Left renal cortex interstitium (tissue), 4 donors: ENCODE data around the gene ARMC9. TPM values are rescaled to one million over a fixed set of nuclear protein-coding genes. Genes with fewer than 3 reads are reported as not detected.
"Not testable (repeated sequence)": the region's sequence is repeated elsewhere in the genome, so short reads cannot be mapped to it uniquely, and the experiment has no call there.

ENCODE experiments used
- DNase-seq, 4 donors: peaks; one replicate each; pipeline ENCODE4 v3.0.0-alpha.2; 2013; ENCODE audit warnings: low read depth in 4 of 4, low spot score in 2 of 4, missing footprints in 1 of 4
- polyA plus RNA-seq, 4 donors: library from polyadenylated mRNA; unstranded; fragments of 120-200 nt; gene quantifications; one replicate each; pipeline ENCODE4 v1.2.1, GENCODE V29; 2013; ENCODE audit not compliant: insufficient read length in 4 of 4

Gene ARMC9, protein sequence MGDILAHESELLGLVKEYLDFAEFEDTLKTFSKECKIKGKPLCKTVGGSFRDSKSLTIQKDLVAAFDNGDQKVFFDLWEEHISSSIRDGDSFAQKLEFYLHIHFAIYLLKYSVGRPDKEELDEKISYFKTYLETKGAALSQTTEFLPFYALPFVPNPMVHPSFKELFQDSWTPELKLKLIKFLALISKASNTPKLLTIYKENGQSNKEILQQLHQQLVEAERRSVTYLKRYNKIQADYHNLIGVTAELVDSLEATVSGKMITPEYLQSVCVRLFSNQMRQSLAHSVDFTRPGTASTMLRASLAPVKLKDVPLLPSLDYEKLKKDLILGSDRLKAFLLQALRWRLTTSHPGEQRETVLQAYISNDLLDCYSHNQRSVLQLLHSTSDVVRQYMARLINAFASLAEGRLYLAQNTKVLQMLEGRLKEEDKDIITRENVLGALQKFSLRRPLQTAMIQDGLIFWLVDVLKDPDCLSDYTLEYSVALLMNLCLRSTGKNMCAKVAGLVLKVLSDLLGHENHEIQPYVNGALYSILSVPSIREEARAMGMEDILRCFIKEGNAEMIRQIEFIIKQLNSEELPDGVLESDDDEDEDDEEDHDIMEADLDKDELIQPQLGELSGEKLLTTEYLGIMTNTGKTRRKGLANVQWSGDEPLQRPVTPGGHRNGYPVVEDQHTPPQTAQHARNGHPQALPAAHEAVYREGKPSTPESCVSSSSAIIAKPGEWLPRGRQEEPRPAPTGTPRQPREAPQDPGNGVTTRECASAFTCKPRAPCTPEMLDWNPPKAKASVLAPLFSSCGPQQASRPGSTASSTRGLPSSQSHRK
- polyA plus RNA-seq: 10 to 100 TPM; 23.9 to 36.5 (median 28.8) TPM

DNA sequence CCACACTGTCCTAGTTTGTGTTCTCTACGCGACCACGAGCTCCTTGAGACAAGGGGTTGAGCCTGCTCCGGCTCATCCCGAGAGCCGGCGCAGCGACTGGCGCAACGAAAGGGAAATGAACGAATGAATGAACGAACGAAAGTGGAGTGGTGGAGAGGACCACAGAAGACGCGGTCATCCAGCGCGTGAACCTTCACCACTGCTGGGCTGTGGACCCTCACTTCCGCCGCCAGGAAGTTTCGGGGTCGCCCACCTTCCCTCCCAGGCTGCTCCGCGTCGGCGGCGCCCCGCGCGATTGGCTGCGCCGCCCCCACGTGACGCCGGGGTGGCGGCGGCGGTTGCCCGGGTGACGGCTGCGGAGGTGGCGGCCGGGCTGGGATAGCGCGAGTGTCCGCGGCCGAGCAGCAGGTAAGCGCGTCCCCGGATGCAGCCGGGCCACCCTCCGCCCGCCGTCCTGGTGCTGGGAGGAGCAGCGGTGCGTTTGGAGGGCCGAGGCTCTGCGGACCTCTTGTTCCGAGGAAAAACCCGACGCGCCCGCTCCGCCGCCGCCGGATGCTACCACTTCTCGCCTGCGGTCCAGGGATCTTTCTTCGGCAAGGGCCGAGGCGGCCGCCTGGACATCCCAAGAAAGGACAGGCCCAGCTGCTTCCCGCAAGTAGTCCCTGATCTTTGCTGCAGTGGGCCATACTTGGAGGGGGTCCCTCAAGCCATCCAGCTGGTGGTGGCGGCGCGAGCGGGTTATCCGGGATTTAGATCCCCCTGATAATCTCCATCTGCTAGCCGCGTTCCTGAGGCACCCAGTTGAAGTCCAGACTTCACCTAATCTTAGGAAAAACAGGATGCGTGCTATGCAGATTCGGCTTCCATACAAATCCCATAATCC, at the start of gene ARMC9:
Gene ARMC9, plus strand, starts transcription at position 341 of the 883 bp plus-strand sequence. CDS start 7,608 bp downstream, outside the sequence.
- DNase-seq: peak in 2 of 4 donors; percentile 78 to 83

DNA sequence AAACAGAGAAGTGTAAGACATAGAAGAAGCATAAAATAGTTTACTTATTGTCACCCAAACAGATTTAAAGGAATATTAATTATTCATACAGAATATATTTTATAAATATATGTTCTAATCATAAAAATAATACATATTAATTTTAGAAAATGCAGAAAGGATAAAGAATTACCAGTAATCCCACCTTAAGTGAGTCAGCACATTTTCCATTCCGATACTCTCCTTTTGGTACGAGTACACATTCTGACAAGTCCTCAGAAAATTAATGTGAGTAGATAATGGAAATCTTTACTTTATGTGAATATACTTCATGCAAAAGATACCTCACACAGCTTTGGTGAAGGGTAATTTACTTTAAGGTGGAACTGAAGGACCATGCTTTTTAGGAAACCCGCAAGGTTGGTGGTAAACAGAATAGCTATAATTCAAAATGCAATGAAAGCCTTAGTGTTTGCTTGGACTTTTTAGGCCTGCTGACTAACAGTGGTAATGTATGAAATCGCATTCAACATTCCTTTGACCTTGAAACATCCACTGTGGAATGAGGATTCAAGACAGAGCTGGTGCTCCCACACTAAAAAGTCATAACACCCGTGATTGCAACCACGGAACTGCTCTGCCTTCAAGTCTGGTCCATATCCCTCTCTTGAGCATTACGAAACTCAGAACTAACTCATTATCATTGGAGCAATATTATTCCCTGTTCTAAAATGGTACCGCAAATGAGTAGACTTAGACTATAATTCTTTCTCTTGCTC, 45.5 kb upstream of the ARMC9 start:
- no peak for DNase-seq

DNA sequence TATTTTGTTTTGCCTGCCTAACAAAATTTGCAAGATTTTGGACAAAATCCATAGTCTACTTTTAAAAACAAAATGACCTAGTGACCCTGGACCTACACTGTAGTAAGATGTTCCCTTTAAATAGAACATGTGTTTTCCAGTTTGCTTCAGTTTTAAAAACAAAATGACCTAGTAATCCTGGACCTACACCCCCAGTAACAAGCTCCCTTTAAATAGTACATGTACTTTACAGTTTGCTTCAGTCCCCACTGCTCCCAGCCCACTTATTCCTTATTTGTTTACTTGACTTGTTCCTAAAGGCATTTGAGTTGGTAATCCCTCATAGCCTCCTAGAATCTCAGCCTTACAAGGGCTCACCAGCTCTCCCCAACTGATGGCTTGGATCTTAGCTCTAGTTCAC, 39.1 kb upstream of the ARMC9 start:
- DNase-seq: no peak

DNA sequence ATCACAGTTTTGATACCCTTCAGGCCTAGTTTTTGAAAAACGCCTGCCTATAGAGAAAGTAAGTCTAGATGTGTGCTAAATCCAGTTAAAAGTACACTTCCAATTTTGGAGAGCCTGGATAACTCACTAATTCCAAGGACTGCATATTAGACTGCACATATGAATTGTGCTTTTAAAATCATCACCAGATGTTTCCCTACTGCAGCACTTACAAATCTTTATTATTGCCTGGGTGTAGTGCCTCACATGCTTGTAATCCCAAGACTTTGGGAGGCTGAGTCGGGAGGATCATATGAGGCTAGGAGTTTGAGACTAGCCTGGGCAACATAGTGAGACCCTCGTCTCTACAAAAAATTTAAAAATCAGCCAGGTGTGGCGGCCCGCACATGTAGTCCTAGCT, 37.7 kb upstream of the ARMC9 start:
- DNase-seq: no peak

DNA sequence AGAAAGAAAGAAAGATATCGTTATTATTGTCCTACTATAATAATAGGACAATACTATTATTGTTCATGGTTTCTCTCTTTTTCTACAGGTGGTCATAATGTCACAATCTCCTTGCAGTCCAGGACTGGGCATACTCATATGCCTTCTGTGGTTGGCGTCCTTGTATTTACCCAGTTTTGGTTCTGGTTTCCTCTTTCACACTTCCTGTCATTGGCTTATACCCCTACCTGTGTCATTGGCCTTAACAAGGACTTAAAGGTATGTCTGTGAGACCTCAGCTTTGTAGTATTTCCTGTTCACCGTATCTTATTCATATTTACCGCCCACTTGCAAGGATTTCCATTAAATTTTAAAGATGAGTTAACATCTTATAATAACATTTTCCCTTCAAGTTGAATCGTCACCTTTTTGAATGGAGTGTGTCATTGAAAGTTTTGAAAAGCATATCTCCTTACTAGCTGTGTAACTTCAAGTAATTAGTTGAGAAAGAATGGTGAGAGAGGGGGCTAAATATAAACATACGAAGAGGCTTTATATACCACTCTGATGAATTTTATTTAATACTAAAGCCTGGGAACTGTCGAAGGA, 37.1 kb upstream of the ARMC9 start:
- no peak for DNase-seq

DNA sequence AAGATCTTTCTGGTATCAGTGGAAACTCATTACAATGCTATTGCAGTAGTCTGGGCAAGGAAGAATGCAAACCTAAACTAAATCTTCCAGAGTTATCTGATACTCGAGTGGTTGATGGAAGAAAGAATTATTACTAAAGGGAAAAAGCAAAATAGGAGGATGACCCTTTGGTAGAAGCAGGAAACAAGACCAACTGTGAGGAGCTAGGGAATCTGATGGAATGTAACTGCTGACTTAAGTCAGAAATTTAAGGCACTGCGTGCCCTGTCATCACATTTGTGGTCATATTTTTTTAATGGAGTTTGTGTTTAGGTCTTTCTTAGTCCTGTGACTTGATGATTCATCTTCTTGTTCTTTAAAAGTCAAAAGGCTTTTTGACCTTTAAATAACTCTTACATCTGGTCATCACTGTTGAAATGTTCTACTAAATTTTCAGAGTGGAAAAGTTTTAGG, 36.5 kb upstream of the ARMC9 start:
- peak in 1 of 4 donors; percentile 49 for DNase-seq

DNA sequence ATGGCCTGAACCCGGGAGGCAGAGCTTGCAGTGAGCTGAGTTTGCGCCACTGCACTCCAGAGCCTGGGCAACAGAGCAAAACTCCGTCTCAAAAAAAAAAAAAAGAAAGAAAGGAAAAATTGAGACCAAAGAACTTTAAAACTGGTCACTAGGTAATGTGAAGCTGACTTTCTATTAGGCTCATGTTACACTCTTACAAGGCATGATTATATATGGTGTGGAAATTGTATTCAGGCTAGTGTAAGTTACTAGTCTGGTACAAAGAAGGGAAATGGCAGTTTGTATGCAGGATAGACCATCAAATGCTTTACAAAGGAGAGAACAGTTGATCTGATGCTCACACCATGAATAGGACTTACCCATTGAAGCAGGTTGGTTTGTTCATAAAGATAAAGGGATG, 35.4 kb upstream of the ARMC9 start:
- no peak for DNase-seq

DNA sequence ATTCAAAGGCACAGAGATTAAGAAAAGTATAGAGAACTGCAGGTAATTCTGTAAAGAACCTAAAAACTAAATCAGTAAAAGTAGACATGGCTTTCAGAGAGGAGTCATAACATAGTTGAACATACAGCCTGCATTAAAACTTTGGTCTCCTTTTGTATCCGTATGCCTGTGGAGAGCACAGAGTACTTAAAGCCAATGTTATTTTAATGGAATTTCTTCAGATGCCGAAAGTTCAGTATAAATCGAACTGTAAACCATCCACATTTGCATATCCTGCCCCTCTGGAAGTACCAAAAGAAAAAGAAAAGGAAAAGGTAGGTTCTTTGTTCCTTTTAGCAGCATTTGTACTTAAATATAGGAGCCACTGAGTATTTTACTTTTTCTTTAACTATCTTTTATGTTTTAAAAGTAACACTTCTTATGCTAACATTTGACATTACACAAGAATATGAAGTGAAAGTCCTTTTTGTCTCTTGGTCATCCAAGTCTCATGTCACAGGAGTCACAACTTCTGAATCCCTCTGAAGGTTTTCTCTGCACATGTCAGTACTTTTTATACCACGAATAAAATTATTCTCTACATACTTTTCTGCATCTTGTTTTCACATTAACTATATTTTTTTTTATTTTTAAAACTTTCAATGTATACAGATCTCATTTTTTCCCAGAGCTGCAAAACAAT, 34.9 kb upstream of the ARMC9 start:
- DNase-seq: no peak

DNA sequence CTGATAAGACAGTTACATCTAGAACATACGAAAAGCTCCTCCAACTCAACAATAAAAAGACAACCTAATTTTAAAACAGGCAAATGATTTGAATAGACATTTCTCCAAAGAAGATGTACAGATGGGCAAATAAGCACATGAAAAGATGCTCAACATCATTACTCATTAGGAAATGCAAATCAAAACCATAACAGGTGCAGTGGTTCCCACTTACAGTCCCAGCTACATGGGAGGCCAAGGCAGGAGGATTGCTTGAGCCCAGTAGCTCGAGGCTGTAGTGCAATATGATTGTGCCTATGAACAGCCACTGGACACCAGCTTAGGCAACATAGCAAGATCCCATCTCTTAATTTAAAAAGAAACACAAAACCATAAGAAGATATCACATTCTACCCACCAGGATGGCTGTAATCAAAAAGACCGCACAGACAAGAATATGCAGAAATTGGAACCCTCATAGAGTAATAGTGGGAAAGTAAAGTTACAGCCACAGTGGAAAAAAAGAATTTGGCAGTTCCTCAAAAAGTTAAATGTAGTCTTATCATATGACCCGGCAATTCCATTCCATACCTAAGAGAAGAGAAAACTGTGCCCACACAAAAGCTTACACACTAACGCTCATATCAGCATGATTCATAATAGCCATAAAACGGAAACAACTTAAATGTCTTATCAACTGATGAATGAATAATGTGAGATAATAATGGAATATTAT, 30.5 kb upstream of the ARMC9 start:
- no peak for DNase-seq

DNA sequence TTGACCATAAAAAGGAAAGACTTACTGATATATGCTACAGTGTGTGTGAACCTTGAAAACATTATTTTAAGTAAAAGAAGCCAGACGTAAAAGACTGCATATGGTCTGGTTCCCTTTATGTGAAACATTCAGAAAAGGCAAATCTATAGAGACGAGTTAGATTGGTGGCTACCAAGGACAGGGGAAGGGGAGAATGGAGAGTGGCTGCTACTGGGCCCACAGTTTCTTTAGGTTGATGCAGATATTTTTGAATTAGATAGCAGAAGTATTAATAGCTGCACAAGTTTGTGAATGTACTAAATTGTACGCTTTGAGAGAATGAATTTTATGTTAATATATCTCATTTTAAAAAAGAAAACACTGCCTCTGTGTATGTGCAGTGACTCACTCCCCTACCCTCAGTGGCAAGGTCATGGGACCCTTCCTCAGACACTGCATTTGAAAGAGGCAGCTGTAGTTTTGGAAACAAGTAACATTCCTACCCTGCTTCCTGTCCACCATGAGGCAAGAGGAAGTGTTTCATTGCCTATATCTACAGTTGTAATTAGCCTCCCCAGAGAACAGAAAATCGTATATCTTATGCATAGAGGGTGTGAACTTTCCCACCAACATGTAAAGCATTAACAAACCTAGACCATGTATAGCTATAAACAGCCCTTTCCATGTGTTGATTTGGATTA, 29.8 kb upstream of the ARMC9 start:
- DNase-seq: no peak

DNA sequence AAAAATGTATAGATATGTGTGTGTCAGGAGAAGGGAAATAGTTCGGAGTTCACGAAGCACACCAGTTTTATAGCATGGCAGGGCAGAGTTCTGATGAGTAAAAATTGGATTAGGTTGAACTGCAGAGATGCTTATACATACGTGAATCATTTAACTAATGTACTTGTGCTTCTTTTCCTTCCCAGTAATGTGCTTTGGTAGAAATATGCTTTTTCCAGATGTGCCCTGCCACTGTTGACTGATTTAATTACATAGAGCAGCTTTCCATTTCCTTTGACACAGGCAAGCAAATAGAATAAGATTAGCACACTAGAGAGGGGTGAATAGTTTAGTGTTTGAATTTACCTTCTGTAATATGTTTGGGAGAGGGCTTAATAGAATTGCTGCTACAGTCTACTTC, 28.9 kb upstream of the ARMC9 start:
- no peak for DNase-seq

DNA sequence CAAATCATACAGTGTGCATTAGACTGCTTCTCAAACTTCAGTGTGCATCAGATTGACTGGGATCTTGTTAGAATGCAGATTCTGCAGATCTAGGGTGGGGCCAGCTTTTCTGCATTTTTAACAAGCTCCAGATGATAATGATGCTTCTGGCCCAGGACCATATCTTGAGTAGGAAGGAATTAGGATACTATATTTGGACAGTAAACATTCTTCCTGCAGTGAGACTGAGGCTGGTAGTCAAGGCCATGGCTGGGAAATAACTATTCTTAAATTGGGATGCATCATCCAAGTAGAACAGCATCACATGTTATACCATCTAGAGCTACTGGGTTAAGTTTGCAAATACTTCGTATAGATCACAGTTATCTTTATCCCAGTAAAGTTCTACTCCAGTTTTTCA, 28.4 kb upstream of the ARMC9 start:
- no peak for DNase-seq

DNA sequence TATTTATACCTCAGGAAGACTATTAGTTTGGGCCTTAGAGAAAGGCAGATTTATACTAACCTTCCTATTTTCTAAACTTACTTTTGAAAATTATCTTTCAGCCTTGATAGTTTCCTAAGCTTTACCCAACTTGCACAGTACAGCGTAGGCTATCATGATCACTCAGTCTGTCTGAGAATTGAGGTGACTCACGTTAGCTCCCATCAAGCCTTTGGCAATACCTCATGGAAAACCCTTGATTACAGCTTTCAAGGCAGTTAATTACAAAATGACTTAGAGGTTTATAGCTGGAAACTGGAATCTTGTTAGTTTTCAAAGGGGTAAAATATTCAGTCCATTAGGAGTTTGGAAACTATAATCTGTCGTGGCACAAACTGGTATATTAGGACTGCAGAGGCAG, 26.4 kb upstream of the ARMC9 start:
- DNase-seq: no peak

DNA sequence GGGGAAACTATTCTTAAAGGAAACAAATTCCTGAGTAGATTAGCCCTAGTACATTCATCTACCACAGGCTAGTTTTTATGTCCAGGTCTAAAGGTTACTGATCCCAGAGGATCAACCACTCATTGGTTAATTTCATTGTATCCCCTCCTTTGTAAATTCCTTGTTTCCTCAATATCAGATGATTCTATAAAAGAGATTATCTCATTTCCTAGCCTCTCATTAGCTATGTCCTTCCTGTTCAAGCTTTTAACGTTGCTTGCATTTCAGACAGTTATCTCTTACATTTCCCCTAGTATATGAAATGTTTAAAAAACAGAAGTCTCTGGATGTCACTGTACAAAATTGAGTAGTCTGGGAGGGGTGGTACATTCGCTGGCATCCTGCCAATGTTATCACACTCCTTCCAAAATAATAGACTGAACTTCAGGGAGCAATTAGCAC, 24.2 kb upstream of the ARMC9 start:
- DNase-seq: no peak

DNA sequence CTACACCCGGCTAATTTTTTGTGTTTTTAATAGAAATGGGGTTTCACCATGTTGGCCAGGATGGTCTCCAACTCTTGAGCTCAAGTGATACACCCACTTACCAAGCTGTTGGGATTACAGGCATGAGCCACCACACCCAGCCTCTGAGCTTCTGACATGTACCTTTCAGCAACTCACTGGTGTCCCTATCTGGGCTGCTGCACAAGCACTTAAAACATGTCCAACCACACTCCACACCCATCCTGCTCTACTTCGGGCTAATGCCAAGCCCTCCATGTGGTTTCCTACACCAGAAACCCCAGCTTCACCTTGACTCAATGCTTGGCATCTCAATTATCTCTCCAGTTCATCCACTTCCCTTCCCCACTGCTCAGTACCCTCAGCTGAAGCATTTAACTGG, 22.4 kb upstream of the ARMC9 start:
- DNase-seq: no peak

DNA sequence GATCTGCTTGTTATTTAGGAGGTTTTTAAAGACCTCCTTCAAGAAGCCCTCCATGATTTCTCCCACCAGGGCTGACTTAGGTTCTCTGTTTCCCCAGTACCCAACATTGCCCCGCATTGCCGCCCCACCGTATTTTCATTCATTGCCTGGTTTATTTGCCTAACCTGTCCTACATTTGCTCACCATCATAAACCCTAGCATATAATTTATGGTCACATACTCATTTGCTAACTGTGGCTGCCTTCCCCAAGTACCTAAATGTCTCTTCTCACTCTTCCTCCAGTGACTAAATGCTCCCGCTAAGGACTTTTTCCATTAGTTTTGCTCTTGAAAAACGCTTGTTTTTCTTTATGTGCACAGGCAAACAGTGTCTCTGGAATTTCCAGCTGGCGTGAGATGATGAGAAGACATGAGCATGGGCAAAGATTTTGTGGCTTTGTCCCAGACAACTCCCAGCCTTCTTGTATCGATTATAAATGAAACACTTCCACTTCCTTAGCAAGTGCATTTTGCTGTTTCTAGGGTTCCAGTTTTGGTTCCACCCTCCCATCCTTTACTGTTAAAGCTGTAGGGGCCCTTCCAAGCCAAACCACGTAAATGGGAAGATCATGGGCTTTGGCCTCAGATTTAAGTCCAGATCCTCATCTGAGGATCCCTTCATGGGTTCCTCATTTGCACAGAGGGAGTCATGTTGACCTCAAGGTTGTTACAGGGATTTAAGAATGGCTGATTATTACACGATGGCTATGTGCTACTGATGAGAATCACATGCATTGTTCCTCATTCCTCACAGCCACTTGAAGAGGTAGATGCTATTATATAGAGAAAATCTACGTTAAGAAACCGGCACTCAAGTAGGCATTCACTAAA, 21.0 kb upstream of the ARMC9 start:
- DNase-seq: no peak

DNA sequence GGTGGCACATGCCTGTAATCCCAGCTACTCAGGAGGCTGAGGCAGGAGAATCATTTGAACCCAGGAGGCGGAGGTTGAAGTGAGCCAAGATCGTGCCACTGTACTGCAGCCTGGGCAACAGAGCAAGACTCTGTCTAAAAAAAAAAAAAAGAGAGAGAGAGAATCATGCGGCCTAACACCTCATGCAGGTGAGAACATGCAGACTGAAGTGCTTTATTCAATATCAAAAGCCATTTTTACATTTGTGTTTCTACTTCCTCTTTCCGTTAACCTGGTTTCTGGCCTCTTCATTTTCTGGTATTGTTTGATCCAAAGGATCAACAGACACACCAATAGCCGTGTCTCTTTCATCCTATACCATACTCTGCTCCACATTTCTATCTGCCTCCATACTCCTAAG, 19.6 kb upstream of the ARMC9 start:
- not testable (repeated sequence) for DNase-seq
